ENCODE measurements around the gene KIF5A. TPM values are rescaled to one million over a fixed set of nuclear protein-coding genes. Genes with fewer than 3 reads are reported as not detected.

The KIF5A gene
- total RNA-seq, 1 donor from 2014 or later, result not detected

GRCh38 chr12:57534991-57535543 is 14.8 kb upstream of the KIF5A start:
- no peak for DNase-seq (ENCODE audit: low read depth)

DNA sequence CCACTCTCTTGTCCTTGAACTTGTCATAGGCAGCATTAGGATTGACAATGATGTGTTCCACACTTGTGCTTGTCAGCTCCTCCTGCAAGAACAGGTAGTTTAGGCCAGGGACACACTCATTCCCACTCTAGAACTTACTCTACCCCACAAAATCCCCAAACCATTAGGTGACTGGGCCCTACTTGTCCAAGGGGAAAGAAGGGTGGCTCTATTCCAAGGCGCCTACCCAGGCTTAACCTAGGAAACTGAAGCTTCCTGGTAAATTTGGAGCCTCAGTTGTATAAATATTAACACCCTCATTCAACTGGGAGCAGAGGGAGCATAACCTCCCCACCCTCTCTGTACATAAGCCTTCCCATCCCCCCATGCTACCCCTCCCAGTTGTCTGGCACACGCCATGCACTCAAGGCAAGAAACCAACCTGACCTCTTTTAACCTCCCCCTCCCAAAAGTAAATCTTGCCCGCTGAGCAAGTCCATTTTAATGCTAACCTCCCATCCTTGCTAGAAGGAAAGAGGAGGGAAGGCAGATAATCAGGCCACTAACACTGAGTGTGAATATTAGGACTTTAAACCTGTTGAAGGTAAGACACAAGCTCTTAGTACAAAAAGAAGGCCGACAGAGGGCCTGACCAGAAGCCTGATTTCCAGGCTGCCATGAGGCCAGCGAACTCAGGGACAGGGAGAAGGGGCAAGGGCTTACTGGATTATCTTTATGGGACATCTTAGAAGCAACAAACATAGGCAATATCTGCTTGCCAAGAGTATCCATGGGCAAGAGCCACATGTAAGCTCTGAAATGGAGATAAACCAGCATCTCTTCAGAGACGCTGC is 13.9 kb upstream of the KIF5A start:
- no peak for DNase-seq (ENCODE audit: low read depth)

DNA sequence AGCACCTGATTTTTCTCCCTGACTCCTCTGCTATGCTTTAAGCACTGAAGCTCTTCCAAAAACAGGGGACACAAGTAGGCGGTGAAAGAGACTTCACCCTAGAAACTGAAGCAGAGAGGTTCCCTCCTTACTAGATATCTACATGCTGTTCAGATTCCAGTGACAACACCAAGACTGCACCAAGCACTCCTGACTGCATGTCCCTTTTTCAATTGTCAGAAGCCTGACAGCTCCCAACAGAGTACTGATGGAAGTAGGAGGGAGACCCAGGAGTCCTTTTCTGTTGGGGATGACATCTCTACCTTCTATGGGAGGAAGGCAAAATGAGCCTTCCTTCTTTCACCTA is 13.3 kb upstream of the KIF5A start:
- no peak for DNase-seq (ENCODE audit: low read depth)

- DNase-seq (ENCODE audit: low read depth), result no peak
Measured at GRCh38 chr12:57539134-57539768, 10.6 kb upstream of the KIF5A start.

GRCh38 chr12:57541001-57541400 is 8.8 kb upstream of the KIF5A start:
- DNase-seq (ENCODE audit: low read depth), result no peak

DNA sequence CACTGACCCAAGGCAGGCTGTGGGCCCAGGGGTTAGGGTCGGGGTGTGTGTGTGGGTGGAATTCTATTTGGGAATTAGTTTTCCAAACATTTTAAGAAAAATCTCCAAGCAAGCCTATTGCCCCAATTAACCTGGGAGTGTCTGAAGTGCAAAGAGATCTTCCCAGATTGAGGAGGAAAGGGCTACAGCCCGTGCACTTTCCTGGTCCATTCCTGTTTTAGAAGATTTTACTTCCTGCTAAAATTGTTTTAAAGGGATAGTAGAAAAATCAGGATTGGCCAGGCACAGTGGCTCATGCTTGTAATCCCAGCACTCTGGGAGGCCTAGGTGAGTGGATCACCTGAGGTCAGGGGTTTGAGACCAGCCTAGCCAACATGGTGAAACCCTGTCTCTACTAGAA is 8.1 kb upstream of the KIF5A start:
- no peak for DNase-seq (ENCODE audit: low read depth)

DNA sequence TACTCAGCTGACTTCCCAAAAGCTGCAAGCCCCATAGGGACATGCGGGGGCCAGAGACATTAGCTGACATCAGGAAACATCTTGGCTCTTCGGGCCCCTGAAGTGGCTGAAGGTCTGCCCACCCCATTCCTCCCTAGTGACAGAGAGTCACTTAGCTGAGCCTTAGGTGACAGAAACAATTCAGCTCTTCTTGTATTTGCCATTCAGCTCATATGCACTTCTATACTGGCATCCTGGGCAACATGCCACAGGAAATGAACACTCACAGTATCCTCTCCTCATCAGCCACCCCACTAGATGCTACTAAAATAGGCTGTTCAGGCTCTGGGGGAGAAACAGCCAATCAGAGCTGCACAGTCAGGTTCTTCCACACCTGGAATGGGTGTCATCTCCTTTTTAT is 6.3 kb upstream of the KIF5A start:
- no peak for DNase-seq (ENCODE audit: low read depth)

GRCh38 chr12:57545809-57546437 is 3.9 kb upstream of the KIF5A start:
- DNase-seq (ENCODE audit: low read depth), result no peak

GRCh38 chr12:57546438-57547287 is 3.2 kb upstream of the KIF5A start, which contains the start of gene DCTN2:
TSS of gene DCTN2 (minus strand) at chr12:57547192. CDS start at chr12:57547063, 129 bp downstream.
- peak; percentile 99 for DNase-seq (ENCODE audit: low read depth)

GRCh38 chr12:57547288-57548012 is 2.4 kb upstream of the KIF5A start:
- DNase-seq (ENCODE audit: low read depth), result no peak

- no peak for DNase-seq (ENCODE audit: low read depth)
Measured at GRCh38 chr12:57548013-57548315, 1.9 kb upstream of the KIF5A start.

DNA sequence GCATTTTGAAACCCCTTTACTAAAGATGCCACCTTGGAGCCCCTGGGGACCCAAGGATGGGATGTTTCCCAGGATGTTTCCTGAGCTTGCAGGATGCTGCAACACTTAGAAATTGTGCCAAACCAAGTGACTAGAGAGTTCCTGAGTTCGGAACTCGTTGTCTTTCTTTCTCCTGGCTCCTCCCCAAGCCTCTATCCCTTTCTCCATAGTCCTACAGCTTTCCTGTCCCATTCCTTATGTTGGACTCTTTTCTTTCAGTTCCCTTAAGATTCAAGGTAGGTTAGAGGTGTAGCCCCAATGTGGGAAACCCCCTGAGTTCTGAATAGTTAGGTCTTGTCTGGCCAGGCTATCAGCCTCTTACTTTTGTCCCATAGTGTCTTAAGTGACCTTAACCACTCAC is 1.4 kb upstream of the KIF5A start:
- no peak for DNase-seq (ENCODE audit: low read depth)

DNA sequence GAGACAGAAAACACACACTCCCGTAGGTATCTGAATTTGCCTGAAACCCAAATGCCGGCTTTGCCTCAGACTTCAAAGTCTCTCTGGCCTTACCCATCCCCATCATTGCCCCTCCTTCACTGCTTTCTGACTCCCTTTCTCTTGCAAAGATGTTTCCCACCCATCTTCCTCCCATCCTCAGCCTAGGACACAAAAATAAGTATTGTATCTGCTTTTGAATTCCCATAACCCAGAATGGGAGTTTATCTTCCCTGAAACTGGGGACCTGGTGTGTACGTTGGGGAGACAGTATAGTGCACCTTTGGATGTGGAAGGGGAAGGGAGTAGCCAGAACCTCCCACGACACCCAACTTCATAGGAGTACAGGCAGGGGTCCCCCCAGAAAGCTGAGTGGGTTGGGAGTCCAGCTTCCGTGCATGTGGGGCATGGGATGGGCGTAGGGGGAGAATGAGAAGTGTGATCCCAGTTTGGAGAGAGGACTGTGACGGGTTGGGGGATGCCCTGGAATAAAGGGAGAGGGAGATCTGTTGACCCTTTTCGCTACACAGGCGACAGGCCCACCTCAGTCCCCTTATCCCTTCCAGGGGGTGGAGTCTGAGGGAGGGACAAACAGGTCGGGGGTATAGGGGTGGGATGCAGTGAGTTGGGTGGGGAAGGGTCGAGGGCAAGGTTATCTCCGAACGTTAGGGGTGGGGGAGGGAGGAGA is 488 bp upstream of the KIF5A start:
- no peak for DNase-seq (ENCODE audit: low read depth)

DNA sequence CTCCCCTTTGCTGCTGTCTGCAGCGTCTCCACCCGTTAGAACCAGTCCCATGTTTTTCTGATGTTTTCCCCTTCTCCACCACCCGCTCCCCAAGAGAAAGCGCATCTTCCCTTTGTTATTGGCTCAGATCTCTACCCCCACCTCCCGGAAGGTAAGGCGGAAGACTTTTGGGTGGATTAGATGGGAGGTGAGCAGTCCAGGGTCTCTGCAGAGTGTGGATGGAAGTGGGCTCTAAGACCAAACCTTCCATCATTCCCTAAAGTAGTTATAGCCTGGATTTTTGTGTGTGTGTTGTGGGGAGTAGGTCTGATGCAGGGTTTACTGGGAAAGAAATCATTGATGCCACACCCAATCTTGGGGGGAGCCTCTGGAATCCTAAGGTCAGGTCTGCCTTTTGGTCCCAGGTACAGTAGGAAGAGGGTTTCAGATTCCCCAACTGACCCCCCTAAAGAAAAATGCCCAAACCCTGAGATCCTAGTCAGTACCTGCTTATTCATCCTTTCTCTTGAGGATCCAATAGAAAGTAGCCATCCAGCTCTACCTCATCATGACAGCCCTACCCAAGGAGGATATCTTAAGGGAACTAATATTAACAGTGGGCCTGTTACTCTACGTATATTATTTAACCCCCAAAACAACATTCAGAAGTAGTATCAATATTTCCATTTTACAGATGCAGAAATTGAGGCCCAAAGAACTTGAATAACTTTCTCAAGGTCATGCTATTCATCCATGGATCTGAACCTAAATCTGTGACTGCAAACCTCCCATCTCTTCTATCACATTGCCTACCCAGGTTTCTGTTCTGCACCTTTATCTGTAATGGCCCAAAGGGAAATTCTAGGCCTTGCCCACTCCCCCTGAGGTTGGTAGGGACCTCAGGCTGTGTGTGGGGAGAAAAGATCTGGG is 1.1 kb downstream of the KIF5A start:
- DNase-seq (ENCODE audit: low read depth), result no peak

- no peak for DNase-seq (ENCODE audit: low read depth)
Measured at GRCh38 chr12:57551637-57552305, 1.9 kb downstream of the KIF5A start.

- no peak for DNase-seq (ENCODE audit: low read depth)
Measured at GRCh38 chr12:57552306-57552651, 2.4 kb downstream of the KIF5A start.

DNA sequence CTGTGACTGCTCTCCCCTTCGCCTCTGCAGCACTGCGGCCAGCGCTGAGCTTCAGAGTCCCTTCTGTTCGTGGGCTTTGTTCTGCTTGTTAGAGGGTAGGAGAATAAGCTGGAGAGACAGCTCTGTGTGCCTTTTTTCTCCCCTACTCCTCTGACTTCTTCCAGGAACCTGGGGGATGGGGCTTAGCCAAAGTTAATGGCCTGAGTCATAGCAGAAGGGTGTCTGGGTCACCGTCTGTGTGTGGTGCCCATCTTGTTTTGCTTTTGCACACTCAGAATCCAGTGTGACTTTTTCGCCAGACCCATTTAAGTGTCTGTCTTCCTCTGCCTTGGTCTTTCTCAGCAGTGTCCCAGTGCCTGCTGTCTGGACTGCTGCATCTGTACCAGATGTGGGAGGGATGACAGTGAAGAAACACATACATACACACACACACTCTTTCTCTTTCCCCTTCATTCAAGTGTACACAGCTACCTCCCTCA is 3.0 kb downstream of the KIF5A start:
- no peak for DNase-seq (ENCODE audit: low read depth)

Data from myocyte (in vitro differentiated cells).